Measurements from ENCODE around the gene CCDC187.

Gene CCDC187

GRCh38 chr9:136206602-136207275 lies 97.2 kb downstream of the CCDC187 start:
- DNase-seq (ENCODE audit: low read depth in 2 of 2), result no peak

DNA sequence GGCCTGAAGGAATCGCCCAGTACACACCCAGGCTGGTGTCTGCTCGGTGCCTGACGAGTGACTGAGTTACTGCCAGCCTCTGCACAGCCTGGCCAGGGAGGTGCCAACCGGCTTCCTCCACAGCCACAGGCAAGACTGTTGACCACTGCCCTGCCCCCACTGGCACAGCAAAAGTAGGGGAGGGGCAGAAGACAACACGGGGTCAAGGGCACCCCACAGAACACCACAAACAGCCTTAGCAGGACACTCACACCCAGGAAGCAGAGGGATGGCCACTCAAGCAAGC lies 98.2 kb downstream of the CCDC187 start:
- no peak for DNase-seq (ENCODE audit: low read depth in 2 of 2)

DNA sequence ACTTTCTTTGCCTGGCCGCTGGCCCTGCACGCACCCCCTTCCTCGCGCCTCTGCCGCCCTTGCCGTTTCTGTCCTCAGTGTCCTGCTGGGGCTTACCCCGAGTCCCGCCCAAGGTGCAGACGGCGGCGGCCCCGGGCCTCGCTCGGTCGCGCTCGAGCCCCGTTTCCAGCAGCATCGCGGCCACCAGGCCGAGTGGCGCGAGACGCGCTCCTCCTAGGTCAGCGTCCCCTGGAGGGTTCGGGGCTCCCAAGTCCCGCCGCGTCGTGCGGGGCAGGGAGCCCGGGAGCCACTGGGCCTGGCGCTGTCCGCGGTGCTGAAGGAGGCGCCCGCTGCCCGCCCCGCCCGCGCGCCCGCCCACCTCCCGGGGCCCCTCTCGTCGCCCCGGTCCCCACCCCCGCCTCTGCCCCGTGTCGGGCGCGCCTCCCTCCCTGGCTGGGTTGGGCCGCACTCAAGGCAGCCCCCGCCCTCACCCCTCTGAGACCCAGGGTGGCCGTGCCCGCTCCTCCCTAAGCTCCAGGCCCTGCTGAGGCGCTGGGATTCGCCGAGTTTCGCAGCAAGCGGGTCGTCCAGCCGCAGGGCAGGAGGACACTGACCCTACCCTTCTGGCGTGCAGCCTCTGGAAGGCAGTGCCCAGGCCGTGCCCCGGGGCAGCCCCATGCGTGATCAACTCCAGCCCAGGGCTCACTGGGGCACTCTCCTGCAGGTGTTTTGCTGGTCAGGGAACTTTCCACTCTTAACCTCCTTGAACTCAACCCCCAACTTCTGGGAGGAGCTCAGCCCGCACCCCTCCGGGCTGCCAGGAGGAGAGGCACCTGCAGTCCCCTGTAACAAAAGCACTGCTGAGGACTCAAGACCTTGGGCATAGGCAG lies 98.8 kb downstream of the CCDC187 start, which contains the start of gene LHX3:
Gene LHX3, minus strand, starts transcription at position 291 of the 869 bp plus-strand sequence. Its CDS starts 116 bp downstream, at position 175.
- DNase-seq (ENCODE audit: low read depth in 2 of 2), result no peak

DNA sequence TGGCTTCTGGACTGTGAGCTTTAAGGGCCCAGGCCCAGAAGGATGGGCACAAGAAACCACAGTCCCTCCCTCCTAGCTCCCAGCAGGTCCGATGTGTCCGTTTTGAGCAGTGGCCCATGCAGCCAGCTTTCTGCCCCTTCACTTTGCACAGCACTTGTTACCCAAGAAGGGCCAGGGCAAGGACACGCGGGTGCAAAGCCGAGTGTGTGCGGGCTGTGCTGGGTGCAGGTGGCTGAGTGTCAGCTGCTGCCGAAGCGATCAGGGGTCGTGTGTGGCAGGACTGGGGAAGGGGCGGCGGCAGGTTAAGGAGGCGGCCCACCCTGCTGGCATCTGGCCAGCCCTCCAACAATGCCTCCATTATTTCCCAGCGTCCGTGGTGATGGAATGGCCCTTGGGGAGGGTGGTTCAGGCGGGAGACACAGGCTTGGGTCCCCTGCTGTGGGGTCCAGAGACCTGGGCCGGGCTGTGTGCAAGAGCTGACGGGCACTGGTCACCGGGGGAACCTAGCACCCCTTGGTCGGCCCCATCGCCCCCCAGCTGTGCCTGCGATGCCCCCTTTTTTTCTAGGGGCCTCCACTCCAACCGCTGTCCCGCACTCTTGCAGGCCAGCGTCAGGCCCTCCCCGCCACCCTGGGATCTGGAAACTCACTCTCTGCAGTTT lies 99.6 kb downstream of the CCDC187 start:
- DNase-seq (ENCODE audit: low read depth in 2 of 2), result no peak

DNA sequence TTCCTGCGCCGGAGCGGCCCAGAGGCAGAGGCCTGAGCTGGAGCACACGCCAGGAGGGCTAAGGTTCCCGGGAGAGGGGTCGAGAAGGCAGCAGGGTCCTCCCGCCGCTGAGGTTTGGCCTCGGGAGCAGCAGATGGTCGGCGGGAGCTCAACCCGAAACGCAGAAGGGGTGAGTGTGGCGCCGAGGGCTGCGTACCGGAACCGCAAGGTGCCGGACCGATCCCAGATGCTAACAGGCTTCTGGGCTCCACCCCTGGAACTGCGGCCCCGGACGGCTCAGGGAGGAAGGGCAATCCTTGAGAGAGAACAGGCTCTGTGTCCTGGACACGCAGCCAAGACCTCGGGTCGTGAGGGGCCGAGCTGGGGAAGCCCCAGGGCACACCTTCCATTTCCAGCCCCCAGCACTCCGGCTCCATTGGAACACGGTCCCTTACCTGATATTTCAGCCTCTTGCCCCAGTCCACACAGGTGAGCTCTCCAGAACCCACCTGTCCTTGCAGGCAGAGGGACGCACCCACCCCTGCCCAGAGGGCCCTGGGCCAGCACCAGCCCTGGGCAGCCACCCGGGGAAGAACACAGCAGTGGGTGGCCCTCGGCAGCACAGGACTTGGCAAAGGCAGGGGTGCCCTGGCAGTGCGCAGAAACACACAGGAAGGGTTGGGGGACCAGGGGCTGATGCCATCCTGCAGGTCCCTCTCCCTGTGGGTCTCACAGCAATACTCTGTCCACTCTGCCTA lies 100.3 kb downstream of the CCDC187 start:
- DNase-seq (ENCODE audit: low read depth in 2 of 2), result no peak

- DNase-seq (ENCODE audit: low read depth in 2 of 2), result no peak
Observed at GRCh38 chr9:136202454-136203407, 101.2 kb downstream of the CCDC187 start.

- DNase-seq (ENCODE audit: low read depth in 2 of 2), result no peak
Observed at GRCh38 chr9:136201609-136202453, 102.1 kb downstream of the CCDC187 start.

DNA sequence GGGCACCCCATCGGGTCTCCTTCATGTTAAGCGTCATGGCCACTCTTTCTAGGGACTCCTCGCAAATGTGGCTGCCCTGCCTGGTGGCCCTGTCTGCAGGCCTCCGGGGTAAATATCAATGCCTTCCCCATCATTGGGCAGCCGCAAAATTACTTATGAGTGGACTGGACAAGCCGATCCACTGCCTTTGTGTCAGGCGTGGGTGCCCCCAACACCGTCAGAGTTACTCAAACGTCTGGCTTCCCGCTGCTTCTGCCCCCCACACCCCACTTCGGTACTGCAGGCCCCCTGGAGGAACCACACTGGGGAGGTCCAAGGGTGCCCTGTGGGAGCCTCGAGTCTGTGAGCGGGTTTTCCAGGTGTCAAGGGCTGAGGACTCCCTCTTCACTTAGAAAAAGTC lies 102.7 kb downstream of the CCDC187 start:
- no peak for DNase-seq (ENCODE audit: low read depth in 2 of 2)

GRCh38 chr9:136200424-136200823 lies 103.5 kb downstream of the CCDC187 start:
- no peak for DNase-seq (ENCODE audit: low read depth in 2 of 2)

All from stimulated activated CD4-positive, alpha-beta T cell treated with anti-CD3 and anti-CD28 coated beads, Interleukin-4, amount 100 ng/mL, for 48 hours (primary cell).